Posterior vena cava (tissue), 2 donors: Measurements from ENCODE around the gene P3H3. TPM values are rescaled to one million over a fixed set of nuclear protein-coding genes. Genes with fewer than 3 reads are reported as not detected.
A peak's percentile ranks its signal among the peaks of the same experiment; 100 is the strongest.
"Not testable (repeated sequence)": the region's sequence is repeated elsewhere in the genome, so short reads cannot be mapped to it uniquely, and the experiment has no call there.

Experiments used
- DNase-seq: peaks from one replicate; pipeline ENCODE4 v3.0.0-alpha.2; 2020; ENCODE audit warnings: low spot score
- intact Hi-C, 2 donors: fragments of 100-400 bp; cut with DNase I; formaldehyde crosslinking; loops; one replicate each; pipeline versions ENCODE4 v1.14.1 to v1.14.2; 2022 to 2023
- total RNA-seq, 2 donors: library from RNA; stranded (reverse); fragmentation: NEBNext Ultra II Directional; extraction: Animal tissue kit (Norgen Biotek cat#: 25700); gene quantifications; one replicate each; pipeline ENCODE4 v1.2.1, GENCODE V29; 2021
- donor health status: DM: yes; HTN: yes; CAD: no.
- donor health status: DM: yes; HTN: yes; CAD: no.

Gene P3H3
- total RNA-seq, 2 donors from 2014 or later = 37.7 to 59.9 TPM

- no peak for DNase-seq
- intact Hi-C loops = no loop called here
These were observed 30.6 kb downstream of the P3H3 start for GRCh38 chr12:6858799-6859198.

GRCh38 chr12:6860116-6860515 lies 31.9 kb downstream of the P3H3 start:
- DNase-seq = no peak
- intact Hi-C loops = no loop called here

DNA sequence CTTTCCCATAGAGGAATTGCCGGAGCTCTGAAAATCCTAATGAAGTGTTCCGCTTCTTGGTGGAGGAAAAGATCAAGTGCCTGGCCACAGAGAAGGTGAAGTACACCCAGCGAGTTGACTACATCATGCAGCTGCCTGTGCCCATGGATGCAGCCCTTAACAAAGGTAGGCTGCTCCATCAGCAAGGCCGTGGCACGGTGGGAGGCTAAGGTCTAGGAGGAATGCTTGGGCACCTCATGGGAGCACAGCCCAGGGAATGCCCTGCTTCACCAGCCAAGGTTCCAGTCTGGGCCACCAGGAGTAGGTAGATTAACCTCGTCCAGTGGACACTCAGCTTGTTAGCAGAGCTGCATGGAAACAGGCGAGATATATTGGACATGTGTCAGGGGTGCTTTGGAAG lies 32.7 kb downstream of the P3H3 start:
- intact Hi-C loops = no loop called here
- peak; percentile 62 for DNase-seq

- intact Hi-C loops = no loop called here
- peak; percentile 38 for DNase-seq
These were observed 33.2 kb downstream of the P3H3 start for GRCh38 chr12:6861391-6861790.

GRCh38 chr12:6863033-6863432 lies 34.8 kb downstream of the P3H3 start:
- intact Hi-C loops = no loop called here
- DNase-seq = peak; percentile 64

DNA sequence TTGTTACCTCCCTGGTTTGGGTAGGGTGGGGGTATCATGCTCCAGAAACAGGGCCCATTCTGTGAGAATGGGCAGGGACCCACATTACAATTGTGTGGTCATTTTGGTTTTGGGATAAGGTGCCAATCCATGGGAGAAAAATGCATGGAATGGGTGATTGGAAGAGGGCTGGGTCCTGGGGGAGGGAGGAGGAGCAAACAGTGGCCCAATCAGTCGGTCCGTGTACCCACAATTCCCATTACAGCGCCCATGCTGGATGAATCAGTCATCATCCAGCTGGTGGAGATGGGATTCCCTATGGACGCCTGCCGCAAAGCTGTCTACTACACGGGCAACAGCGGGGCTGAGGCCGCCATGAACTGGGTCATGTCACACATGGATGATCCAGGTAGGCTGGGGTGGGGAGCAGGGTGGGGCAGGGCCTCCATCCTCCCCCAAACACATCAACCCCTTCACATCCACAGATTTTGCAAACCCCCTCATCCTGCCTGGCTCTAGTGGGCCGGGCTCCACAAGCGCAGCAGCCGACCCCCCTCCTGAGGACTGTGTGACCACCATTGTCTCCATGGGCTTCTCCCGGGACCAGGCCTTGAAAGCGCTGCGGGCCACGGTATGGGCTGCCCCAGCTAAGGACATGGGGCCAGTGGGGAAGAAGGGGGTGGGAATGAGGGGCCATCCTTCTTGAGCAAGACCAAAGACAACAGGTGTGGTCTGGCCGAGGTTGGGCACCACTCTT lies 35.5 kb downstream of the P3H3 start:
- intact Hi-C loops = no loop called here
- peak; percentile 72 for DNase-seq

GRCh38 chr12:6865307-6865706 lies 37.1 kb downstream of the P3H3 start:
- intact Hi-C loops = loop anchor here in 1 of 2 donors (5.0 kb wide), 1 partner anchor 62 kb away; the partner anchor contains the start of gene ATN1
- peak; percentile 47 for DNase-seq

- intact Hi-C loops = loop anchor here in 1 of 2 donors (5.0 kb wide), 1 partner anchor 61 kb away; the partner anchor contains the start of gene ATN1
- peak; percentile 80 for DNase-seq
These were observed 38.1 kb downstream of the P3H3 start for GRCh38 chr12:6866163-6866919.

GRCh38 chr12:6866920-6867412 lies 38.8 kb downstream of the P3H3 start:
- intact Hi-C loops = loop anchor here in 1 of 2 donors (5.0 kb wide), 1 partner anchor 60 kb away; the partner anchor contains the start of gene ATN1
- DNase-seq = no peak

DNA sequence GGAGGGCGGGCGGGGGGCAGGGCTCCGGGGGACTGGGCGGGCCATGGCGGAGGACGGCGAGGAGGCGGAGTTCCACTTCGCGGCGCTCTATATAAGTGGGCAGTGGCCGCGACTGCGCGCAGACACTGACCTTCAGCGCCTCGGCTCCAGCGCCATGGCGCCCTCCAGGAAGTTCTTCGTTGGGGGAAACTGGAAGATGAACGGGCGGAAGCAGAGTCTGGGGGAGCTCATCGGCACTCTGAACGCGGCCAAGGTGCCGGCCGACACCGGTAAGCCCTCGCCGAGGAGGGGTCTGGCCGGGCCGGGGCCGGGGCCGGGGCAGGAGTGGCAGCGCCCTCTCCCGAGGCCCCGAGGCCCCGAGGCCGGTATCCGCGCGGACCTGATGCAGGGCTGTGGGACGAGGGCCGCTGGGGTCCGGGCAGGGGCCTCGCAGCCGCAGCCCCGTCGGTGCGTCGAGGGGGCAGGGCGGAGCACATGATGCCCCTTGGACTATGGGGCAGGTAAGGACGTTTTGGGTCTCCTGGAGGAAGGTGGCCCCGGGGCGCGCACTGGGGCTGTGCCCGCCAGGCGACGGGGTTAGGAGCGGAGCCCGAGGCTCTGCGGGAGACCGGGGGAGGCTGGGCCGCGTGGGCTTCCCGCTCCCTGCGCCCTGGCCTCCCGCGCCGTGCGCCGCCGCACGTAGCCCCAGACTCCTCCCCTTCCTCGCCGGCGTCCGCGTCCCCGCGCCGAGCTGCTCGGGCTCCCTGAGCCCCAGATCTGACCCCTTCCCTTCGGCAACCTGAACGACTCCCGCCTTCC lies 39.4 kb downstream of the P3H3 start, which contains the start of gene TPI1:
TSS of gene TPI1 (plus strand) at position 119 of the 798 bp plus-strand sequence. CDS start at position 155, 36 bp downstream.
- peak; percentile 95 for DNase-seq
- intact Hi-C loops = loop anchor here in 1 of 2 donors (5.0 kb wide), 1 partner anchor 60 kb away; the partner anchor contains the start of gene ATN1

GRCh38 chr12:6868211-6869048 lies 40.2 kb downstream of the P3H3 start:
- intact Hi-C loops = loop anchor here in 1 of 2 donors (5.0 kb wide), 1 partner anchor 59 kb away; the partner anchor contains the start of gene ATN1
- peak; percentile 73 for DNase-seq

- intact Hi-C loops = loop anchor here (2.0 to 5.0 kb wide), 2 partner anchors 58 to 69 kb away; partner anchors contain the start of gene ATN1 (in 1 of the 2)
- DNase-seq = peak; percentile 91
These were observed 41.1 kb downstream of the P3H3 start for GRCh38 chr12:6869049-6870021.

GRCh38 chr12:6870304-6870703 lies 42.1 kb downstream of the P3H3 start:
- DNase-seq = not testable (repeated sequence)
- intact Hi-C loops = loop anchor here in 1 of 2 donors (2.0 kb wide), 1 partner anchor 68 kb away; no protein-coding TSS in a partner anchor

DNA sequence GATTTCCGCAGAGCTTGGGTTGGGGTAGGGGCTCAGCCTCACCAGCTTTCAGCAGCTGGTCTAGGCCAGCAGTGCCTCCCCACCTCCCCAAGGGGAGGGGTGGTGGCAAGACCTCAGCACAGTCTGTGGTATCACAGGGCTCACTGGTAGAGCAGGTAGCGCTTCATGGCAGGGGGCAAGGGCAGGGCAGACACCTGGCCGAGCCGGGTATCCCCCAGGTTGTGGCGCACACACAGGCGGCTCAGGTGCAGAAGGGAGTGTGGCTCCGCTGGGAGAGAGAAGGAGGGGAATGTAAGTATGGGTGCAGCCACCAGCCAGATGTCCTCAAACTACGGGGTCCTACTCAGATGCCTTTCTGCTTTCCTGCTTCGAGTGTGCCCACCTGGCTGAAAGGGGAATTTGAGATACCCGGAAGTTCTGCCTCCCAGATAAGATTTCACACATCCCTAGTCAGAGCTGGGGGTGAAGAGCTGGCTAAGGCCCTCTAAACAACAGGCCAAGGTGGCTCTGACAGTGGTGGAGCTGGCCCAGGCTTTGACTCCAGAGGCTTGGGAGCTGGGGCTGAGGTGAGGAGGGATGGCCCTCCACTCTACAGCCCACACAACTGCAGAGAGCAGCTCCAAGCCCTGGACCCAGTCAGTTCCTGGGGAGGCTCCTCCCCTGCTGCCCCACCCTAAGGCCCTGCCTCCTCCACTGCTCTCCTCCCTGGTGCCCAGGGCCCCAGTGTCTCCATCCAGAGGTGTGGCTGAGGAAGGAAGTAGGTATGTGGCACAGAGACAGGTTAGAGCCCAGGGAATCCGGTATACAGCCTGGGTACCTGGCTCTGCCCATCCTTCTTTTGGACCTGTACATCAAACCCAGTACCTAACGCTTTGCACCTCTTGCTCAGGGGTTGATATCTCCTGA lies 43.1 kb downstream of the P3H3 start:
- DNase-seq = peak; percentile 81
- intact Hi-C loops = loop anchor here in 1 of 2 donors (2.0 kb wide), 1 partner anchor 67 kb away; no protein-coding TSS in a partner anchor

GRCh38 chr12:6872073-6873048 lies 44.2 kb downstream of the P3H3 start:
- intact Hi-C loops = no loop called here
- DNase-seq = peak; percentile 94
